ENCODE measurements around the gene UBE2J1. TPM values are rescaled to one million over a fixed set of nuclear protein-coding genes. Genes with fewer than 3 reads are reported as not detected.
A peak's percentile ranks its signal among the peaks of the same experiment; 100 is the strongest.

UBE2J1 gene
- total RNA-seq, 1 donor from 2014 or later, result 32.8 TPM

- Mint-ChIP-seq H3K4me1 (peaks cover 5% of the 10 kb centered on the region), H3K9me3 (no peaks in the 10 kb centered on the region), H3K4me3 (no peak overlapping the region), H3K27me3 (no peaks in the 10 kb centered on the region), H3K36me3 (ENCODE audit: low read depth) (no peaks in the 10 kb centered on the region), H3K27ac (no peak overlapping the region)
- CTCF ChIA-PET, result no interaction called here
- intact Hi-C loops (cut with micrococcal nuclease), result loop anchor here (2.0 kb wide), 1 partner anchor 86 kb away; no protein-coding TSS in a partner anchor
- POLR2A ChIA-PET, result no interaction called here
- DNase-seq (no peak), ATAC-seq (ENCODE audit: low read depth) (no peak)
- TF ChIP-seq CTCF (IDR thresholded peaks at IDR 0.05), result no peak
These were observed 69.8 kb downstream of the UBE2J1 start for GRCh38 chr6:89282749-89283148.

GRCh38 chr6:89281779-89282246, 70.7 kb downstream of the UBE2J1 start:
- Mint-ChIP-seq H3K4me1 (peaks cover 5% of the 10 kb centered on the region), H3K9me3 (no peaks in the 10 kb centered on the region), H3K27ac (no peak overlapping the region), H3K36me3 (ENCODE audit: low read depth) (no peaks in the 10 kb centered on the region), H3K4me3 (no peak overlapping the region), H3K27me3 (no peaks in the 10 kb centered on the region)
- POLR2A ChIA-PET, result no interaction called here
- no peak for DNase-seq
- ATAC-seq (ENCODE audit: low read depth), result peak; percentile 77
- CTCF ChIA-PET, result no interaction called here
- intact Hi-C loops (cut with micrococcal nuclease), result loop anchor here (2.0 kb wide), 1 partner anchor 87 kb away; no protein-coding TSS in a partner anchor
- TF ChIP-seq CTCF (IDR thresholded peaks at IDR 0.05), result no peak

- no peak for TF ChIP-seq CTCF (IDR thresholded peaks at IDR 0.05)
- CTCF ChIA-PET, result no interaction called here
- H3K36me3 Mint-ChIP-seq (ENCODE audit: low read depth), result no peaks in the 10 kb centered on the region
These were observed 73.6 kb downstream of the UBE2J1 start for GRCh38 chr6:89278956-89279355.

More at GRCh38 chr6:89278956-89279355, 73.6 kb downstream of the UBE2J1 start:
- H3K27ac Mint-ChIP-seq, result no peak overlapping the region
- DNase-seq (no peak), ATAC-seq (ENCODE audit: low read depth) (no peak)
- intact Hi-C loops (cut with micrococcal nuclease), result no loop called here
- H3K4me3 Mint-ChIP-seq, result no peak overlapping the region
- H3K9me3 Mint-ChIP-seq, result no peaks in the 10 kb centered on the region
- peaks cover 5% of the 10 kb centered on the region for H3K4me1 Mint-ChIP-seq
- POLR2A ChIA-PET, result no interaction called here
- no peaks in the 10 kb centered on the region for H3K27me3 Mint-ChIP-seq

Other genes with a start within 250 kb of the UBE2J1 start
- not detected in 2 replicates for gene SRSF12, start 234.7 kb downstream of the UBE2J1 start, total RNA-seq
- gene PM20D2, start 206.7 kb downstream of the UBE2J1 start, total RNA-seq, result 10.9 and 11.6 TPM in 2 replicates
- not detected in 2 replicates for gene GABRR1, start 135.4 kb downstream of the UBE2J1 start, total RNA-seq
- gene GABRR2, start 37.4 kb downstream of the UBE2J1 start, total RNA-seq, result 1.4 and 1.8 TPM in 2 replicates
- gene RRAGD, start 59.6 kb upstream of the UBE2J1 start, total RNA-seq, result 5.4 and 5.6 TPM in 2 replicates
- gene ANKRD6, start 80.4 kb upstream of the UBE2J1 start, total RNA-seq, result 6.6 and 9.6 TPM in 2 replicates

Measured in activated B cell treated with CpG ODN at 0.5 μM for 24 hours (primary cell).